Middle frontal gyrus (tissue), 1 donor: ENCODE measurements around the gene CAPSL.
"Not testable (repeated sequence)": the region's sequence is repeated elsewhere in the genome, so short reads cannot be mapped to it uniquely, and the experiment has no call there.

ENCODE experiments used
- DNase-seq: peaks from one replicate; pipeline ENCODE4 v3.0.0-alpha.2; 2015; ENCODE audit warnings: low spot score; ENCODE audit errors: extremely low spot score

Gene CAPSL

GRCh38 chr5:35877655-35878054 lies 60.8 kb downstream of the CAPSL start:
- DNase-seq, result no peak

GRCh38 chr5:35876922-35877321 lies 61.5 kb downstream of the CAPSL start:
- no peak for DNase-seq

GRCh38 chr5:35876454-35876853 lies 62.0 kb downstream of the CAPSL start:
- no peak for DNase-seq

- DNase-seq, result no peak
Observed at GRCh38 chr5:35870605-35871004, 67.8 kb downstream of the CAPSL start.

- no peak for DNase-seq
Observed at GRCh38 chr5:35869685-35870277, 68.6 kb downstream of the CAPSL start.

- DNase-seq, result no peak
Observed at GRCh38 chr5:35867998-35868397, 70.4 kb downstream of the CAPSL start.

- DNase-seq, result no peak
Observed at GRCh38 chr5:35863159-35863558, 75.3 kb downstream of the CAPSL start.

- no peak for DNase-seq
Observed at GRCh38 chr5:35862126-35862525, 76.3 kb downstream of the CAPSL start.

GRCh38 chr5:35861718-35862117 lies 76.7 kb downstream of the CAPSL start:
- no peak for DNase-seq

GRCh38 chr5:35860686-35861085 lies 77.7 kb downstream of the CAPSL start:
- no peak for DNase-seq

GRCh38 chr5:35859101-35859661 lies 79.2 kb downstream of the CAPSL start:
- no peak for DNase-seq

GRCh38 chr5:35857606-35858205 lies 80.7 kb downstream of the CAPSL start:
- no peak for DNase-seq

- no peak for DNase-seq
Observed at GRCh38 chr5:35856765-35857351, 81.6 kb downstream of the CAPSL start, which contains the start of gene IL7R. IL7R (plus strand) TSS chr5:35856891; CDS start chr5:35856978, 87 bp downstream.

GRCh38 chr5:35856186-35856764 lies 82.1 kb downstream of the CAPSL start:
- not testable (repeated sequence) for DNase-seq

GRCh38 chr5:35855187-35855586 lies 83.2 kb downstream of the CAPSL start:
- no peak for DNase-seq
